RWPE2 (cell line): ENCODE measurements around the gene PLD4.

Experiments
- ATAC-seq: fragments of 200-7000 bp; cut with Tn5 transposase; 3 replicates; pipeline ENCODE4 v1.9.1; 2021; ENCODE audit warnings: low read depth
- DNase-seq: peaks from one replicate; pipeline ENCODE4 v3.0.0-alpha.2; 2020; ENCODE audit warnings: low spot score
- H3K27ac ChIP-seq: fragments of 450-650 bp; 2 replicates; pipeline ENCODE4 v1.5.1; 2017; ENCODE audit warnings: mild to moderate bottlenecking; ENCODE audit not compliant: poor library complexity, severe bottlenecking
- H3K27me3 ChIP-seq: fragments of 250-450 bp; sonication (Bioruptor Pico); 2 replicates; pipeline ENCODE4 v1.5.1; 2021; ENCODE audit warnings: mild to moderate bottlenecking, moderate library complexity; ENCODE audit not compliant: insufficient read depth, poor library complexity, severe bottlenecking
- H3K36me3 ChIP-seq: fragments of 250-450 bp; sonication (Bioruptor Pico); 2 replicates; pipeline ENCODE4 v1.5.1; 2020; ENCODE audit warnings: low read depth, mild to moderate bottlenecking, moderate library complexity
- H3K4me1 ChIP-seq: fragments of 250-450 bp; sonication (Bioruptor Pico); 2 replicates; pipeline ENCODE4 v1.5.1; 2021; ENCODE audit warnings: mild to moderate bottlenecking, moderate library complexity; ENCODE audit not compliant: insufficient read depth, poor library complexity, severe bottlenecking
- H3K4me3 ChIP-seq: fragments of 250-450 bp; sonication (Bioruptor Pico); 2 replicates; pipeline ENCODE4 v1.5.1; 2021; ENCODE audit warnings: mild to moderate bottlenecking, moderate library complexity; ENCODE audit not compliant: severe bottlenecking
- H3K9me3 ChIP-seq: fragments of 250-450 bp; sonication (Bioruptor Pico); 2 replicates; pipeline ENCODE4 v1.5.1; 2021; ENCODE audit warnings: mild to moderate bottlenecking, moderate library complexity; ENCODE audit not compliant: severe bottlenecking
- TF ChIP-seq, protein P1 (sequence below): fragments of 450-650 bp; IDR thresholded peaks from one replicate; pipeline ENCODE4 v1.5.1; 2017; ENCODE audit warnings: mild to moderate bottlenecking, moderate library complexity; ENCODE audit not compliant: poor library complexity, severe bottlenecking

Gene PLD4

DNA sequence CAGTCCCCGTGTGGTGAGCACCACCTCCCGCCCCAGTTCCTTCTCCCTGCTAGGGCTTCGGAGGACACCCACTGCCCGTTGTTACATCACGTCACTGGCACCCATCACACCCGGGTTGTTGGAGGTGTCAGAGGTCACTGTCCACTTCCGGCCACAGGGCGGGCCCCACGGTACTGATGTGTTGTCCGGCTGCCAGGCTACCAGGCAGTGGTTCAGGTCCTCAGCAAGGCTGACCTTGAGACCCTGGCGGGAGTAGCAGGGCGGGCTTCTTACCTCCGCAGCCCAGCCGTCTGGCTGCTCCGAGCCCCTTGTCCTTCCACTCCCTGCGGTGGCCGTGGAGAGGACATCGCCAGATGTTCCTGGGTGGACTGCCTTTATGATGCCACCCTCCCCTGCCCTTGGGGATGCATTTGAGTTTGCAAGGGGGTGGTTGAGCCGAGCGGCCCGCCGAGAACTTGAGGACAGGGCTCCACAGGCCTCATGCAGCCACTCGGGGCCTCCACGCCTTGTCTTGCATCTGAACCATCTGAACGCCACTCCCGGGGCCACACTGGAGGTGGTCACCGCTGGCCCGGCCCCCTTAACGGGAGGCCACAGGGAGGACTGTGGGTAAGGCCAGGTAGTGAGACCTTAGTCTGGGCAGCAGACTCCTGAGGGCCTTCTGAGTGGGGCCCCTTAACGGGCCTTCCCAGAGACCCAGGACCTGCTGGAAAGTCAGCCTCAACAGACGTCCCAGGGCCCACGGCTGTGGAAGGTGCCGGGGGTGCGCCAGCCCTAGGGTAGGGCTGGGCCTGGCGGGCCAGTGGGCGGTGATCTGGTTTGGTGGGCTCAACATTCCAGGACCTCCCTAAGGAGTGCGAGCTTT is 27.1 kb upstream of the PLD4 start:
- H3K36me3 ChIP-seq, result peaks cover 9% of the 10 kb centered on the region; the same call in 1 of the 2 replicates
- no peaks in the 10 kb centered on the region for H3K27me3 ChIP-seq
- no peak overlapping the region for H3K27ac ChIP-seq
- no peaks in the 10 kb centered on the region for H3K4me1 ChIP-seq
- DNase-seq, result peak; percentile 75
- TF ChIP-seq, protein P1, sequence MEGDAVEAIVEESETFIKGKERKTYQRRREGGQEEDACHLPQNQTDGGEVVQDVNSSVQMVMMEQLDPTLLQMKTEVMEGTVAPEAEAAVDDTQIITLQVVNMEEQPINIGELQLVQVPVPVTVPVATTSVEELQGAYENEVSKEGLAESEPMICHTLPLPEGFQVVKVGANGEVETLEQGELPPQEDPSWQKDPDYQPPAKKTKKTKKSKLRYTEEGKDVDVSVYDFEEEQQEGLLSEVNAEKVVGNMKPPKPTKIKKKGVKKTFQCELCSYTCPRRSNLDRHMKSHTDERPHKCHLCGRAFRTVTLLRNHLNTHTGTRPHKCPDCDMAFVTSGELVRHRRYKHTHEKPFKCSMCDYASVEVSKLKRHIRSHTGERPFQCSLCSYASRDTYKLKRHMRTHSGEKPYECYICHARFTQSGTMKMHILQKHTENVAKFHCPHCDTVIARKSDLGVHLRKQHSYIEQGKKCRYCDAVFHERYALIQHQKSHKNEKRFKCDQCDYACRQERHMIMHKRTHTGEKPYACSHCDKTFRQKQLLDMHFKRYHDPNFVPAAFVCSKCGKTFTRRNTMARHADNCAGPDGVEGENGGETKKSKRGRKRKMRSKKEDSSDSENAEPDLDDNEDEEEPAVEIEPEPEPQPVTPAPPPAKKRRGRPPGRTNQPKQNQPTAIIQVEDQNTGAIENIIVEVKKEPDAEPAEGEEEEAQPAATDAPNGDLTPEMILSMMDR, result no peak
- H3K4me3 ChIP-seq, result no peak overlapping the region
- ATAC-seq, result no peak
- no peaks in the 10 kb centered on the region for H3K9me3 ChIP-seq

- H3K9me3 ChIP-seq, result no peaks in the 10 kb centered on the region
- ATAC-seq, result no peak
- H3K4me1 ChIP-seq, result no peaks in the 10 kb centered on the region
- H3K27ac ChIP-seq, result no peak overlapping the region
- TF ChIP-seq, protein P1, result no peak
- H3K4me3 ChIP-seq, result no peak overlapping the region
- peaks cover 9% of the 10 kb centered on the region; the same call in 1 of the 2 replicates for H3K36me3 ChIP-seq
- H3K27me3 ChIP-seq, result no peaks in the 10 kb centered on the region
- no peak for DNase-seq
These were observed 26.5 kb upstream of the PLD4 start for GRCh38 chr14:104898195-104898558.

- TF ChIP-seq, protein P1, result no peak
- H3K4me1 ChIP-seq, result no peaks in the 10 kb centered on the region
- no peak for ATAC-seq
These were observed 25.7 kb upstream of the PLD4 start for GRCh38 chr14:104898870-104899510.

GRCh38 chr14:104899781-104900180 is 24.9 kb upstream of the PLD4 start:
- H3K4me1 ChIP-seq, result no peaks in the 10 kb centered on the region
- no peak; the same call in 2 of the 3 replicates for ATAC-seq

More at GRCh38 chr14:104898870-104899510, 25.7 kb upstream of the PLD4 start:
- H3K27me3 ChIP-seq, result no peaks in the 10 kb centered on the region
- no peak for DNase-seq
- H3K4me3 ChIP-seq, result no peak overlapping the region
- peaks cover 8% of the 10 kb centered on the region; the same call in 1 of the 2 replicates for H3K36me3 ChIP-seq
- H3K27ac ChIP-seq, result no peak overlapping the region
- H3K9me3 ChIP-seq, result no peaks in the 10 kb centered on the region

More at GRCh38 chr14:104899781-104900180, 24.9 kb upstream of the PLD4 start:
- H3K27ac ChIP-seq, result no peak overlapping the region
- no peaks in the 10 kb centered on the region for H3K27me3 ChIP-seq
- peaks cover 5% of the 10 kb centered on the region; the same call in 1 of the 2 replicates for H3K36me3 ChIP-seq
- DNase-seq, result no peak
- TF ChIP-seq, protein P1, result no peak
- no peaks in the 10 kb centered on the region for H3K9me3 ChIP-seq
- no peak overlapping the region for H3K4me3 ChIP-seq
